GM18517 (cell line): ENCODE results near the gene IBTK.
"Not testable (repeated sequence)": the region's sequence is repeated elsewhere in the genome, so short reads cannot be mapped to it uniquely, and the experiment has no call there.

Source experiments
- ATAC-seq: cut with Tn5 transposase; IDR thresholded peaks from one replicate; pipeline ENCODE4 v1.9.1; 2021; ENCODE audit warnings: mild to moderate bottlenecking, moderate library complexity; ENCODE audit not compliant: unreplicated experiment

Gene IBTK

GRCh38 chr6:82182756-82183155 lies 64.8 kb downstream of the IBTK start:
- no peak for ATAC-seq

DNA sequence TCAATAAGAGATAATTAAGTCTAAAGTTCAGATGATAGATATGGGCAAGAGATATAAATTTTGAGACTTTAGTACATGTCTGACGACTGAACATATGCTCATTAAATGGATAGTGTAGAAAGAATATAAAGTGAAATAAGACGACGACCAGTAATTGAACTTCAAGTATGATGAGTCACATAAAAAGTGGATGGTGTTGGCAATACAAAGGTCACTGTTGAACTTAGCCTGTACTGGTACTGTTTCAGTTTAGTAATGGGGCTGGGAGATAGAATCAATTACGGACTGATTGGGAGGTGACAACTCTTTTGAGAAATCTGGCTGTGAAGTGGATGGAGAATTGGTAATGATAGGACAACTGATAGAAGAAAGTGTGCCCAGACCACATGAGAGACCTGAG lies 68.1 kb downstream of the IBTK start:
- no peak for ATAC-seq

DNA sequence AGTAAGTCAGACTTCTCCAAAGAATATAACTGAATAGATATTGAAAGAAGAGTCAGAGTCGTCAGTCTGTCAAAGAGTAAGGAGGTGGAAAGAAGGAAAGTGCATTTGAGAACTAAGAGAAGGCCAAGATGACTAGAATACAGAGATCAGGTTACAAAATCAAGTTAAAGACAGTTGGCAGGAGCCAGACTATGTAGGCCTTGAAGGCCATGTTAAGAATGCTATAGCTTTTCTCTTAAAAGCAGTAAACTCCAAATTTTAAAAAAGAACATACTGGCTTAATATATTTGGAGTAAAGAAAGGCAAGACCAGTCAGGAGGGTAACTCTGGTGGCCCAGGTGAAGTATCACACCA lies 68.8 kb downstream of the IBTK start:
- no peak for ATAC-seq

GRCh38 chr6:82178077-82178758 lies 69.3 kb downstream of the IBTK start:
- ATAC-seq = no peak

GRCh38 chr6:82176616-82177015 lies 70.9 kb downstream of the IBTK start:
- ATAC-seq = no peak

DNA sequence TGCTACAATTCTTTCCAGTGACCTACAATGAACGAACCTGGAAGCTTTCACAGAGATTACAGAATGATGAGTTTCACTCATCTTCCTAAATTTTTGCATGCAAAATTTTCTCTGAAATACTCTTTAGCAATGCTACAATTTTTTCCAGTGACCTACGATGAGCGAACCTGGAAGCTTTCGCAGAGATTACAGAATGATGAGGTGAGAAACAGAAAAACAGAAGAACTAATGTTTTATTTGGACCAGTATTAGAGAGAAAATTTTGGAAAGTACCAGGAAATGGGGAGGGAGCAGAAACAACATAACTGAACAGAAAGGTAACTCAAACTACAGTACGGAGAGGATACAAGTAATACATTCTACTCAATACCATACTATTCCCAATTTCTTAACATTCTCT lies 75.0 kb downstream of the IBTK start:
- no peak for ATAC-seq

DNA sequence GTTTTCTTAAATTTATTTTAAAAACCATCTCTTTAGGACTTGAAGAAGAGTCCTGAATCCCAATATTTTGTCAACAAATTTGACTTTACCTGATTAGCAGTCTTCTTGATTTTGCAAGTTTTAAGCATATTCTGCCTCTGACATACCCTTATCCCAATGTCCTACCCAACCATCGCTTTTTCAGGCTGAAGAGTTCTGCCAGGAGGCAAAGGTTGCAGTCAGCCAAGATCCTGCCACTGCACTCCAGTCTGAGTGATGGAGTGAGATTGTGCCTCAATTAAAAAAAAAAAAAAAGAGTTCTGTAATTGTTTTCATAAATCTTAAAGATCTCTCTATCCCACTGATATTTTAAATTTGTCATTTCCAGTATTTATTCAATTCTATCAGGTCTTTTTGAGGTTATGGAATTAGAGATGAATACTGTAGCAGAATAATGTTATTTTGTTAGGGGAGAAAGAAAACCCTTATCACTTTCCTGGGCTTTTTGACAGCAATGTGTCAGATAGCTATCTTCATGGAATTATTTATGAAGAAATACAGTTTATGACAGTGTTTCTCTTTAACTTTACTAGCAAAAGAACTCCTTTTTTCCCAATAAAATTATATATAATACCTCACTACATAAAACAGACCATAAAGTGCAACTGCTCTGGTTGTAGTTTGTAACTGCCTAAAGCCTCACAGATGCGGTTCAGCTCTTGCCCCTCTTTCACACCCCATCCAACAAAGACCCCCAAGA lies 78.2 kb downstream of the IBTK start:
- no peak for ATAC-seq

DNA sequence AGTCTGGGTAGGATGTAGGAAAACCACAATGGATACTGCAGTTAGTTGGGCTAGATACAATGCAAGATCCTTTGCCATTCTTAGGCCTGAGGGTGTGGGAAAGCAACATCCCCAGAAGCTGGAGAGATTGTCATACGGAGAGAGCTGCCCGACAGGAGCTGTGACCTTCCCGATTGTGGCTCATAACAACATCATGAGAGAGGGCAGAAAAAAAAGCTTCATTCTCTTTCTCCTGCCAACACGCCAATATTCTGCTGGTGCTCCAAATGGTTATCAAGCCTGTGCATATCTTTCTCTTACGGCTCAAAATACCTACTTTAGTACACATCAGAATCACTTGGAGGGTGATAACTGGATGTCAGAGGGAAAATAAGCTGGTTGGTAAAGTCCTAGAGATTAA lies 81.1 kb downstream of the IBTK start:
- ATAC-seq = no peak

DNA sequence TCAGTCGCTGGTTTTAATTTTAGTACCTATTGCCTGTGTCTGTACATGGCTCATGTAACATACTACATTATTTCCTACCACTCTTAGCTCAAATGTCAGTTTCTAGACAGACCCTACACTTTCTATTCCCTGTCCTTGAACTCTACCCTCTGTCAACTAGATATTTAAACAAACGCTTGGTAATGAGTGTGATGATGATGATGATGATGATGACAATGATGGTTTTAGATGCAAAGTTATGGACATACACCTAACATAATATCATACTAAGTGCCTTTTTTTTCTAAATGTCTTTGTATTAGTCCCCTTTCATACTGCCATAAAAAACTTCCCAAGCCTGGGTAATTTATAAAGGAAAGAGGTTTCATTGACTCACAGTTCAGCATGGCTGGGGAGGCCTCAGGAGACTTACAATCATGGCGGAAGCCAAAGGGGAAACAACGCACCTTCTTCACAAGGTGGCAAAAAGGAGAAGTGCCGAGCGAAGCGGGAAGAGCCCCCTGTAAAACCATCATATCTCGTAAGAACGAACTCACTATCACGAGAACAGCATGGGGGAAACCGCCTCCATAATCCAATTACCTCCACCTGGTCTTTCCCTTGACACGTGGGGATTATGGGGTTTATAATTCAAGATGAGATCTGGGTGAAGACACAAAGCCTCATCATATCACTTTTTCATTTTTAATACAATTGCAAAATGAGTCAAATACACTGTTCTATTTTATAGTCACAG lies 87.1 kb downstream of the IBTK start:
- no peak for ATAC-seq

DNA sequence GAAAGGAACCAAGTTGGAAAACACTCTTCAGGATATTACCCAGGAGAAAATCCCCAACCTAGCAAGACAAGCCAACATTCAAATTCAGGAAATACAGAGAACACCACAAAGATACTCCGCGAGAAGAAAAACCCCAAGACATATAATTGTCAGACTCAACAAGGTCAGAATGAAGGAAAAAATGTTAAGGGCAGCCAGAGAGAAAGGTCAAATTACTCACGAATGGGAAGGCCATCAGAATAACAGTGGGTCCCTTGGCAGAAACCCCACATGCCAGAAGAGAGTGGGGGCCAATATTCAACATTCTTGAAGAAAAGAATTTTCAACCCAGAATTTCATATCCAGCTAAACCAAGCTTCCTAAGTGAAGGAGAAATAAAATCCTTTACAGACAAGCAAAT lies 94.8 kb downstream of the IBTK start:
- ATAC-seq = not testable (repeated sequence)

DNA sequence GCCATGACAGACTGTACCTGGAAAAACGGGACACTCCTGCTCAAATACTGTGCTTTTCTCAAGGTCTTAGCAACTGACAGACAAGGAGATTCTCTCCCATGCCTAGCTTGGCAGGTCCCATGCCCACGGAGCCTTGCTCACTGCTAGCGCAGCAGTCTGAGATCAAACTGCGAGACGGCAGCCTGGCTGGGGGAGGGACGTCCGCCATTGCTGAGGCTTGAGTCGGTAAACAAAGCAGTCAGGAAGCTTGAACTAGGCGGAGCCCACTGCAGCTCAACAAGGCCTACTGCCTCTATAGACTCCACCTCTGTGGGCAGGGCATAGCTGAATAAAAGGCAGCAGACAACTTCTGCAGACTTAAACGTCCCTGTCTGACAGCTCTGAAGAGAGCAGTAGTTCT lies 96.4 kb downstream of the IBTK start:
- not testable (repeated sequence) for ATAC-seq

DNA sequence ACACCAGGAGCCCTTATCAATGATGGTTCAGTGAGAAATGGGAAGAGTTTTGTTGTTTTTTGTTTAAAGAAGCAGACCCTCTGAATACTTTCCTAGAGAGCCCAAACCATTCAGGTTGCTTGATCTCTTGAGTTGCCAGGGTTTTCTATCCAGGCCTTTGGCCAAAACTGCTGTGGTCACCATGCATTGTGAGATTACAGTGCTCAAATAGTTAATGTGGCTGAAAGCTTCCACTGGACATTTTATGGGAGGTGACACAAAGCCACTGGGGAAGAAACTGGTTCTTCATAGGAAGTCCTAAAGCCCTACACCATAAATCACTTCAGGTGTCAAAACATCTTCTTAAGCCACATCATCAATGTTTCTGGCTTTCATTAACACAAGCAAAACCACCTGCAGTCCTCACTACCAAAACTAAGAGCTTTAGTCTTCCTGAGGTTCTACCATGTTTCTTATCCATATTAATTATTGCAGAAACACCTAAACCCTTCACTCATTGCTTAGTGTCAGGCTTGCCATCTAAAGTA lies 101.6 kb downstream of the IBTK start:
- no peak for ATAC-seq

- no peak for ATAC-seq
Observed at GRCh38 chr6:82144852-82145340, 102.6 kb downstream of the IBTK start.

DNA sequence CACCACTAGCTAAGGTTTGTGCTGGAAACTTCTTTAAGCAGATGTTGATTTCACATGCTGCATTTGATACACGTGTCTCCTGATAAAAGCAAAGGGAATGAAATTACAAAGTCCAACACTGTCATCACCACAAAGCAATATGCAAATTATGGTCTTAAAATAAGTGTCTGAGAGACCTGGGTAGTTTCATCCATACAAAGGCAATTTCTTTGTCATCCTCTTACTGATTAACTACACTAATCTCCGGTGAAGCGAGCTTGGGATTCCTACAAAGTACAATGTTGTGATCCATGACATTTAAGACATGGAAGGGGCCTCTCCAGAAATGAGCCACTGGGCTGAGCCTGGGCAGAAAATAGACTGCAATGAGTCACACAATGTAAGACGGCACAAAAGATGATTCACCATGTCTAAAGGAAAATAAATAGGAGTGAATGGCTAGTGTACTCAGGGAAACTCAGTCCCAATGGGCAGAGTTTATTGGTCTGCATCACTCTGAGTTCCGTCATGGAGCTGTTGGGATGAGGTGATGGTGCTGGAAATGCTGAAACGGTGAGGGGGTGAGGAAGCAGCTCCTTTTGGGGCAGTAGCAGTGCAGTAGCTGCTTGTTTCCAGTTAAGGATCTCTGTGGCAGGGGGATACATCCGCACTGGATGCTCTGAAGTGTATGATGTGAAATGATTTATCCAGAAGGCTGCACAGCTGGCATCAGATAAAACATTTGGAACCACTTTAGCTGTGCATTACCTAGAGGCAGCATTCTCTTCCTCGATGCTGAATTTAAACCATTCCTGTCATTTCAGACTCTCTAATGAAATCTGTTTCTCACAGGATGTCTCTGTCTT lies 103.3 kb downstream of the IBTK start:
- peak; percentile 97 for ATAC-seq

- ATAC-seq = no peak
Observed at GRCh38 chr6:82143041-82143481, 104.5 kb downstream of the IBTK start.

DNA sequence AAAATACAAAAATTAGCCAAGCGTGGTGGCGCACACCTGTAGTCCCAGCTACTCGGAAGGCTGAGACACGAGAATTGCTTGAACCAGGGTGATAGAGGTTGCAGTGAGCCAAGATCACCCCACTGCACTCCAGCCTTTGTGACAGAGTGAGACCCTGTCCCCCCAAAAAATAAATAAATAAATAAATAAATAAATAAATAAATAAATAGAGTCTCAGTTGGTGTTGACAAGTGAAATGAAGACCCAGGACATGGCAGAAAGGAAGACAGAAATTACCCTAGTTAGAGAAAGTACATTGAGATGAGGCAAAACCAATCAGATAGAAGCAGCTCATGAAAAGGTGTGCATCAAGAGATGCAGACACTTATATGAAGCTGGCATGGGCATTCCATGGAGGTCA lies 105.0 kb downstream of the IBTK start:
- ATAC-seq = no peak

GRCh38 chr6:82138075-82138791 lies 109.3 kb downstream of the IBTK start:
- no peak for ATAC-seq

DNA sequence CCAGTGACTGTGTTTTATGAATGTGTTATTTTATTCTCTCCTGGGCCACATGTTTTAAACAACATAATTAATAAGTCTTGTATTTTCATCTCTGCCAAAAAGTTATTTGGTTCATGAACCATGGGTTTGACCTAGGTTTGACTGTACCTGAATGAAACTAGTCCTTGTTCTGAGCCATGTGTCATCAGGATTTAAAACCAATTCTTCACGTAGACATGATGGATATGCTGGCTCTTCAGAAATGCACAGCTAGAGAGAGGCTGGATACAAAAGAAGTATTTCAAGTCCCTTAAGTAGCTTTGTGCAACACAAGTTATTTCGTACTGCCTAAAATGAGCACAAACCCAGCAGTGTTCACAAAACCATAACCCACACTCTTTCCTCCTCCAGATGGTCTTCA lies 116.1 kb downstream of the IBTK start:
- ATAC-seq = no peak

- no peak for ATAC-seq
Observed at GRCh38 chr6:82129797-82130196, 117.7 kb downstream of the IBTK start.

DNA sequence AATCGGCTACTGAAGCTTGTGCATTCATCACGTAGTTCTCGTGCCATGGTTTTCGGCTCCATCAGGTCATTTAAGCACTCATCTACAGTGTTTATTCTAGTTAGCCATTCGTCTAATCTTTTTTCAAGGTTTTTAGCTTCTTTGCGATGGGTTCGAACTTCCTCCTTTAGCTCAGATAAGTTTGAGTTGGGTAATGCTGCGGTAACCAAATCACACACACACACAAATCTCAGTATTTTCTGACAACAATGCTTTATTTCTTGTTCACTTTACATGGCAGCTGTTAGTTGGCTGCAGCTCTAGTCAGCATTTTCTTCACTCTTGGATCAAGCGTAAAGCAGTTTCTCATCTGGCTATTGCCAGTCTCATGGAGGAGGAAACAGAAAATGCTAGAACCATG lies 118.6 kb downstream of the IBTK start:
- ATAC-seq = not testable (repeated sequence)
